NCI-H774 (cell line): ENCODE results near the gene TMEFF1.

ENCODE experiments used
- DNase-seq: peaks from one replicate; lab custom pipeline; 2025; lab: John Stamatoyannopoulos, UW

Gene TMEFF1

GRCh38 chr9:100577776-100578448 lies 105.0 kb downstream of the TMEFF1 start, which contains the start of gene CAVIN4:
CAVIN4 (plus strand) TSS chr9:100578079; CDS start chr9:100578144, 65 bp downstream.
- no peak for DNase-seq

- no peak for DNase-seq
Observed at GRCh38 chr9:100578610-100579009, 105.7 kb downstream of the TMEFF1 start.

GRCh38 chr9:100579665-100580064 lies 106.7 kb downstream of the TMEFF1 start:
- DNase-seq = no peak

GRCh38 chr9:100580257-100580656 lies 107.3 kb downstream of the TMEFF1 start:
- no peak for DNase-seq

- DNase-seq = no peak
Observed at GRCh38 chr9:100581081-100581480, 108.1 kb downstream of the TMEFF1 start.

- no peak for DNase-seq
Observed at GRCh38 chr9:100581661-100582060, 108.7 kb downstream of the TMEFF1 start.

GRCh38 chr9:100583014-100583802 lies 110.3 kb downstream of the TMEFF1 start:
- DNase-seq = no peak

- no peak for DNase-seq
Observed at GRCh38 chr9:100584951-100585350, 112.0 kb downstream of the TMEFF1 start.

- DNase-seq = no peak
Observed at GRCh38 chr9:100586093-100586492, 113.1 kb downstream of the TMEFF1 start.

- DNase-seq = no peak
Observed at GRCh38 chr9:100587375-100587774, 114.4 kb downstream of the TMEFF1 start.

- DNase-seq = no peak
Observed at GRCh38 chr9:100589582-100589981, 116.6 kb downstream of the TMEFF1 start.

- no peak for DNase-seq
Observed at GRCh38 chr9:100590481-100590880, 117.5 kb downstream of the TMEFF1 start.

- DNase-seq = no peak
Observed at GRCh38 chr9:100591139-100591538, 118.2 kb downstream of the TMEFF1 start.

GRCh38 chr9:100591639-100592412 lies 118.9 kb downstream of the TMEFF1 start:
- no peak for DNase-seq

- DNase-seq = peak; percentile 59
Observed at GRCh38 chr9:100595391-100596199, 122.6 kb downstream of the TMEFF1 start.

- DNase-seq = no peak
Observed at GRCh38 chr9:100597236-100597635, 124.3 kb downstream of the TMEFF1 start.

- DNase-seq = peak; percentile 87
Observed at GRCh38 chr9:100598641-100599145, 125.7 kb downstream of the TMEFF1 start.

GRCh38 chr9:100600521-100601079 lies 127.7 kb downstream of the TMEFF1 start:
- no peak for DNase-seq

- peak; percentile 62 for DNase-seq
Observed at GRCh38 chr9:100601216-100601615, 128.3 kb downstream of the TMEFF1 start.

GRCh38 chr9:100602342-100602801 lies 129.4 kb downstream of the TMEFF1 start:
- DNase-seq = peak; percentile 69

GRCh38 chr9:100605405-100605804 lies 132.5 kb downstream of the TMEFF1 start:
- DNase-seq = no peak
